Motor neuron (in vitro differentiated cells): ENCODE results near the gene ADRA1B. TPM values are rescaled to one million over a fixed set of nuclear protein-coding genes. Genes with fewer than 3 reads are reported as not detected.
"Not testable (repeated sequence)": the region's sequence is repeated elsewhere in the genome, so short reads cannot be mapped to it uniquely, and the experiment has no call there.

Experiments
- ATAC-seq, 8 experiments: fragments of 200-7000 bp; cut with Tn5 transposase; replicated peaks in 6 of 8; 2 replicates each; pipeline ENCODE4 v1.8.0; 2021; ENCODE audit warnings: mild to moderate bottlenecking in 8 of 8, moderate library complexity in 8 of 8
- H3K27ac ChIP-seq, 2 donors: fragments of 250-450 bp; sonication (Bioruptor Pico); 2 replicates each; pipeline ENCODE4 v1.9.0; 2021; ENCODE audit warnings: antibody characterized with exemption in 2 of 2, mild to moderate bottlenecking in 2 of 2, moderate library complexity in 1 of 2
- H3K4me1 ChIP-seq, 2 donors: fragments of 250-450 bp; sonication (Bioruptor Pico); replicated peaks in 1 of 2; 2 replicates each; pipeline ENCODE4 v1.6.1; 2021; ENCODE audit warnings: antibody characterized with exemption in 2 of 2, mild to moderate bottlenecking in 2 of 2, moderate library complexity in 1 of 2
- H3K4me3 ChIP-seq, 5 donors: fragments of 250-450 bp; sonication (Bioruptor Pico); 2 replicates each; pipeline ENCODE4 v1.9.0; 2021; ENCODE audit warnings: antibody characterized with exemption in 5 of 5, mild to moderate bottlenecking in 5 of 5, moderate library complexity in 4 of 5
- WGBS, 10 experiments: fragments of 450-650 bp; shearing (Covaris generic); methylation state at CpG; one replicate each; pipeline ENCODE4 v1.0.0; 2022; 5-methylcytosine and 5-hydroxymethylcytosine counted together
- in situ Hi-C, 9 experiments: fragments of 400-800 bp; cut with MboI; loops; one replicate each; pipeline ENCODE4 v1.15.0; 2021; ENCODE audit warnings: low sequenced_read_pairs in 9 of 9, low pct_unique_long_range_greater_than_20kb in 2 of 9; ENCODE audit not compliant: unreplicated experiment in 9 of 9
- total RNA-seq, 8 experiments: library from RNA; unstranded; fragments of 300-600 nt; gene quantifications; 2 replicates each; pipeline versions ENCODE4 v1.2.3 to v1.2.4, GENCODE V29; 2022

Gene ADRA1B
- total RNA-seq, 8 experiments from 2014 or later: 0.25 to 4.8 (median 0.57) TPM; not detected in 1

GRCh38 chr5:159987031-159987674 is 70.9 kb downstream of the ADRA1B start:
- in situ Hi-C loops: loop anchor here in 6 of 9 experiments (10.0 to 25.0 kb wide), 3 partner anchors 542 to 700 kb away; no protein-coding TSS in a partner anchor
- 0 to 15% (median 3%) methylated on average over 3 to 24 of the region's 50 CpGs; no CpG with 5 or more reads in 1 of the 10 experiments for WGBS, 10 experiments

GRCh38 chr5:159990506-159990905 is 74.2 kb downstream of the ADRA1B start:
- H3K4me3 ChIP-seq: no peak overlapping the region
- WGBS, 10 experiments: 23 to 88% (median 67%) methylated on average over 1 to 2 of the region's 2 CpGs
- ATAC-seq: no peak
- H3K27ac ChIP-seq: no peak overlapping the region
- H3K4me1 ChIP-seq: no peaks in the 10 kb centered on the region
- in situ Hi-C loops: loop anchor here in 6 of 9 experiments (25.0 kb wide), 2 partner anchors 553 to 703 kb away; no protein-coding TSS in a partner anchor

More at GRCh38 chr5:159987031-159987674, 70.9 kb downstream of the ADRA1B start:
- Histone ChIP-seq H3K27ac (no peak overlapping the region), H3K4me1 (no peaks in the 10 kb centered on the region), H3K4me3 (peak overlapping the region; percentile 25 to 39 (median 33))
- peak; percentile 96 to 100 (median 99) for ATAC-seq

- no peaks in the 10 kb centered on the region for H3K4me1 ChIP-seq
- H3K27ac ChIP-seq: no peak overlapping the region
- 57 to 90% (median 87%) methylated on average over 1 of the region's 1 CpG; no CpG with 5 or more reads in 2 of the 10 experiments for WGBS, 10 experiments
- no peak overlapping the region for H3K4me3 ChIP-seq
- in situ Hi-C loops: loop anchor here in 6 of 9 experiments (25.0 kb wide), 2 partner anchors 555 to 705 kb away; no protein-coding TSS in a partner anchor
- ATAC-seq: no peak
Measured at GRCh38 chr5:159992566-159992965, 76.3 kb downstream of the ADRA1B start.

- ATAC-seq: no peak
- no peak overlapping the region for H3K4me3 ChIP-seq
- in situ Hi-C loops: loop anchor here in 6 of 9 experiments (25.0 kb wide), 2 partner anchors 556 to 706 kb away; no protein-coding TSS in a partner anchor
- H3K27ac ChIP-seq: no peak overlapping the region
- H3K4me1 ChIP-seq: no peaks in the 10 kb centered on the region
- WGBS, 10 experiments: 33 to 100% (median 100%) methylated on average over 1 to 2 of the region's 2 CpGs; no CpG with 5 or more reads in 4 of the 10 experiments
Measured at GRCh38 chr5:159993194-159993593, 76.9 kb downstream of the ADRA1B start.

- Histone ChIP-seq H3K4me1 (no peaks in the 10 kb centered on the region), H3K4me3 (no peak overlapping the region), H3K27ac (no peak overlapping the region)
- 51 to 100% (median 73%) methylated on average over 1 to 3 of the region's 3 CpGs; no CpG with 5 or more reads in 3 of the 10 experiments for WGBS, 10 experiments
- in situ Hi-C loops: loop anchor here in 6 of 9 experiments (25.0 kb wide), 2 partner anchors 559 to 709 kb away; no protein-coding TSS in a partner anchor
- no peak for ATAC-seq
Measured at GRCh38 chr5:159995907-159996306, 79.6 kb downstream of the ADRA1B start.

GRCh38 chr5:160001457-160001856 is 85.2 kb downstream of the ADRA1B start:
- ATAC-seq: no peak
- no peak overlapping the region for H3K27ac ChIP-seq
- in situ Hi-C loops: loop anchor here in 3 of 9 experiments (25.0 kb wide), 1 partner anchor 336 kb away; no protein-coding TSS in a partner anchor
- WGBS, 10 experiments: 80 to 100% (median 86%) methylated on average over 1 to 3 of the region's 3 CpGs; no CpG with 5 or more reads in 5 of the 10 experiments
- no peaks in the 10 kb centered on the region for H3K4me1 ChIP-seq
- no peak overlapping the region for H3K4me3 ChIP-seq

- in situ Hi-C loops: loop anchor here in 3 of 9 experiments (25.0 kb wide), 1 partner anchor 330 kb away; no protein-coding TSS in a partner anchor
- Histone ChIP-seq H3K4me1 (peaks cover 12 to 15% of the 10 kb centered on the region in 2 donors), H3K27ac (no peak overlapping the region), H3K4me3 (no peak overlapping the region)
- no peak for ATAC-seq
- WGBS, 10 experiments: 33 to 100% (median 95%) methylated on average over 1 to 3 of the region's 3 CpGs; no CpG with 5 or more reads in 2 of the 10 experiments
Measured at GRCh38 chr5:160007514-160007913, 91.2 kb downstream of the ADRA1B start.

- in situ Hi-C loops: loop anchor here in 3 of 9 experiments (25.0 kb wide), 1 partner anchor 329 kb away; no protein-coding TSS in a partner anchor
- 70 to 95% (median 89%) methylated on average over 3 to 13 of the region's 14 CpGs; no CpG with 5 or more reads in 2 of the 10 experiments for WGBS, 10 experiments
- not testable (repeated sequence) for ATAC-seq, H3K27ac ChIP-seq
- peak overlapping the region in 4 of 5 donors; percentile 4 to 91 (median 78) for H3K4me3 ChIP-seq
- H3K4me1 ChIP-seq: peaks cover 12 to 15% of the 10 kb centered on the region in 2 donors
Measured at GRCh38 chr5:160008529-160008876, 92.2 kb downstream of the ADRA1B start.

- 0 to 10% (median 2%) methylated on average over 5 to 24 of the region's 31 CpGs for WGBS, 10 experiments
- peak; percentile 95 to 99 (median 99) for ATAC-seq
- H3K4me3 ChIP-seq: peak within 1 kb of the TSS; percentile 69 to 98 (median 82)
- H3K4me1 ChIP-seq: peaks cover 12 to 15% of the 10 kb centered on the region in 2 donors
- H3K27ac ChIP-seq: peak within 1 kb of the TSS; percentile 88
- in situ Hi-C loops: loop anchor here in 3 of 9 experiments (25.0 kb wide), 1 partner anchor 328 kb away; no protein-coding TSS in a partner anchor
Measured at GRCh38 chr5:160008877-160009590, 92.8 kb downstream of the ADRA1B start, which contains the start of gene TTC1. Gene TTC1 (plus strand): TSS chr5:160009139. CDS start chr5:160010529, 1,390 bp downstream.

GRCh38 chr5:160009591-160009989 is 93.3 kb downstream of the ADRA1B start:
- in situ Hi-C loops: loop anchor here in 3 of 9 experiments (25.0 kb wide), 1 partner anchor 328 kb away; no protein-coding TSS in a partner anchor
- Histone ChIP-seq H3K27ac (peak overlapping the region; percentile 88), H3K4me1 (peaks cover 12 to 15% of the 10 kb centered on the region in 2 donors), H3K4me3 (peak overlapping the region; percentile 69 to 98 (median 82))
- WGBS, 10 experiments: 0 to 13% (median 1%) methylated on average over 2 to 10 of the region's 11 CpGs; no CpG with 5 or more reads in 1 of the 10 experiments
- ATAC-seq: peak in 2 of 8 experiments; percentile 2 to 3

- in situ Hi-C loops: loop anchor here in 4 of 9 experiments (10.0 to 25.0 kb wide), 2 partner anchors 326 to 333 kb away; no protein-coding TSS in a partner anchor
- Histone ChIP-seq H3K27ac (no peak overlapping the region), H3K4me1 (peaks cover 12 to 15% of the 10 kb centered on the region in 2 donors), H3K4me3 (no peak overlapping the region)
- no peak for ATAC-seq
Measured at GRCh38 chr5:160011471-160011870, 95.2 kb downstream of the ADRA1B start.

GRCh38 chr5:160014197-160014596 is 97.9 kb downstream of the ADRA1B start:
- 73 to 100% (median 98%) methylated on average over 1 to 6 of the region's 6 CpGs; no CpG with 5 or more reads in 2 of the 10 experiments for WGBS, 10 experiments
- in situ Hi-C loops: loop anchor here in 4 of 9 experiments (10.0 to 25.0 kb wide), 2 partner anchors 323 to 331 kb away; no protein-coding TSS in a partner anchor
- not testable (repeated sequence) for ATAC-seq, H3K27ac ChIP-seq, H3K4me3 ChIP-seq
- H3K4me1 ChIP-seq: peaks cover 12 to 15% of the 10 kb centered on the region in 2 donors
